ENCODE measurements around the gene SH3BP5L.

Gene SH3BP5L

DNA sequence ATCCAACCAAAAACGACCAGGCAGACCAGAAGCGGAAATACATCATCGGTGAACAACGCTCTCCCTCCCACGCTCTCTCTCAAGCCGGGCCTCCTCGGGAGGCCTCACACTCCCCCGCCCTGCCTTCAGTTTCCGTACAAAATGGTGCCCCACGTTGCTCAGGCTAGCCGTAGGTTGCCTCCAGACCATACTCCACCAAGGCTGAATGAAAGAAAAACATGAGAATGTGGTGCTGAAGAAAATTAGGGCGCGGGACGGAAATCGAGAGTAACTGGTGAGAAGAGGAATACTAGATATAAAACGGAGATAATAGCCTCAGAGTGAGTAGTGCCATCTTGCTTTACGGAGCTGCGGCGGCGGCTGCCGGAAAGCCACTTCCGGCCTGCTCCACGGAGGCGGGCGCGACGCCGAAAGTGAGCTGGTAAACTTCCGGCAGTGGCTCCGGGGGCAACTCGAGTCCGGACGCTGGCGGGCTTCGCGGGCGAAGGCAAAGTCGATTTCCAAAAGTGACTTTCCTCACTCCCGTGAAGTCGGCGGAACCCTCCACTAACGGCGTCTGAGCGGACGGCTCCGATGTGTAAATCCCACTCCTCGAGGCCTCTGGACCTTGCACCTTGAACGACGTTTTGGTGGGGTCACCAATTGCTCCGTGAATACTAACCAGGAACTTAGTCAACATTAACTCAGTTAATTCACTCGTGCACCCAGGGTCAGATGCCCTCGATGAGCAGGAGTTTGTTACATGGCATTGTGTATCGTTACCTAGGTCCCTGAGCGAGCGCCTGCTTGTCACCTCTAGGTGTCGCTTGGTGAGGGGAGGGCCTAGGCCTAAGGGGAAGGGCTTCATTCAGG is at the start of gene SH3BP5L:
SH3BP5L (minus strand) TSS at position 7 of the 852 bp plus-strand sequence. CDS start 980 bp downstream, outside the sequence.
- DNase-seq (ENCODE audit: low spot score) = peak; percentile 95

DNA sequence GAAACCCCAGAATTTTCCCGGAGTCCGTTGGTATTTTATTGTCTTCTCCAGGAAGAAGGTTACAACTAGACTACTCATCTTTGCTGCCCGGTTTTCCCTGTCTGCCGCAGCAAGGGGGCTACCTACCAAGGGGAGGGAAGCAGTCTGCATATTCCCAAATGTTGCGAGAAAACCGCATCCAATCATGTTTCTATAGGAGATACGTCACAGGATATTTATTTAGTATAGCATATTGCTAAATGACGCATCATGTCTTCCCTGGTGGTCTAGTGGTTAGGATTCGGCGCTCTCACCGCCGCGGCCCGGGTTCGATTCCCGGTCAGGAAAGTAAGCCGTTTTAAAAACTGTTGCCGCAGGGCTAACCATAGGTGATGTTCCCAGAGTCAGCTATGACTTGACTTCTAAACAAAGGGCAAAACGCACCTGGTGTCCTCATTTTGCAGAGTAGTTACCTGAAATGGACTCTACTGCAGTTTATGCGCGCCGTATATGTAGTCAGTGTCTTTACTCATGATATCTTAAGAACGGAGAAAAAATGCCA is 48.3 kb upstream of the SH3BP5L start:
- no peak for DNase-seq (ENCODE audit: low spot score)

DNA sequence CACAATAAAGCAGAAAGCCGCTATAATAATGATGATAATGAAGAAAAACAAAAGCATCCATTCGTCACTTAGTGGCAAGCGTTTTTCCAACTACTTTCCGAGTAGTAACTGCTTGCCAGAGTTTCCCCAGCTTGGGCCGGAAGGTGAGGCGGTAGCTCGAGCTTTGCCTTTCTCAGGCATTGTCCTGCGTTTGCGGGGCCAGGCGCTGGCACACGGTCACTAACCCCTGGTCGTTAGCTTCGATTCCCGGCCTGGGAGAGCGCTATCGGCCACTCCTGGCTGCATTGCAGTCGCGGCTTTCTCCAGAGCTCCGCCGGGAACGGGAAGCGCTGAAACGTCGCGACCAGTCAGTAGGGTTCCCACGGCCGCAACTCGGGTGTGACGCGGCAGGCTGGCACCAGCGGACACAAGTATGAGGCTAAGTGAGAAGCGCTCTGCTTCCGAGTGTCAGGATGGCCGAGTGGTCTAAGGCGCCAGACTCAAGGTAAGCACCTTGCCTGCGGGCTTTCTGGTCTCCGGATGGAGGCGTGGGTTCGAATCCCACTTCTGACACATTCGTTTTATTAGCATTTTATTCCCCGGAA is 47.8 kb upstream of the SH3BP5L start:
- DNase-seq (ENCODE audit: low spot score) = peak; percentile 99

DNA sequence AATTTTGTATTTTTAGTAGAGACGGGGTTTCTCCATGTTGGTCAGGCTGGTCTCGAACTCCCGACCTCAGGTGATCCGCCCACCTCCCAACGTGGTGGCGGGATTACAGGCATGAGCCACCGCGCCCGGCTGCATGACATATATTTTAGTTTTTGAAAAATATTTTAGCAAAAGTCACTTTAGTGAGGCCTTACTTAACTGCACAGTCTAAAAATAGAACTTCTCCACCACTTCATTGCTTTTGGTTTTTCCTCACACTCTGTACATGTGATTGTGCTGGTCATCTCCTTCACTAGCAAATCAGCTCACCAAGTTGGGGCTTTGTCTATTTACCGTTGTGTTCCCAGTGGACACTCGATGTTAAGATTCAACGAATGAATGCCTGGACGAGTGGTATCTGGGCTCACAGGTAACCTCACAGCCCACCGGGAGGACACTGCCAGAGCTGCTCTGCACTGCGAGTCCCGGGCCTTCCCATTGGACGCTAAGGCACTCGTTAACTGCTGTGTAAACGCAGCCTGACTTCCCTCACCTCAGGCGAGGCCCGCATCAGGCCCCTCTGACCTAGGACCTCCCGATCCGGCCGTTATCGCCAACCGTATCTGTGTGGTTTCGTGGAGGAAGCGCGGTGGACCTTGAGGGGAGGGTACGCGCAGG is 47.2 kb upstream of the SH3BP5L start:
- peak; percentile 75 for DNase-seq (ENCODE audit: low spot score)

DNA sequence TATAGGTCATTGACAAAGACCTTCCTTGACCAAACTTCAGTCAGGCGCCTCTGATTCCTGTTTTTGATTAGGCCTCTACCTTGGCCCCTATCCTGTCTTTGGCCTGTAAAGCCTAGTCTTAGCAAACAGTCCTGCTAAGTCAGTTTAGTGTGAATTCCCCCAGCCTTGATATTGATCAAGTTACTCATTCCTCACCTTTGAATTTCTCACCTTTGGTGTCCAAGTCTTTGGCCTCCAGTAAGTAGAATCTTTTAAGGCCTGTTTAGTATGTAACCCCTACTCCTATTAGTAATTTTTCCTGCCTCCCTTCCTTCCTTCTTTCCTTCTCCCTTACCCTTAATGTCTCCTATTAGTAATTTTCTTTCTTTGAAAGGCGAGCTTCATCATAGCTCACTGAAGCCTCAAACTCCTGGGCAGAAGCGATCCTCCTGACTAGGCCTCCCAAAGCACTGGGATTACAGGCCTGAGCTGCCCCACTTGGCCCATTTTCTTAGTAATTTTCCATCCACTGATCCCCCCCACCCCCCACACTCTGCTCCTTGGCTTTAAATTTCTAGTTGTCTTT is 46.2 kb upstream of the SH3BP5L start:
- DNase-seq (ENCODE audit: low spot score) = no peak

DNA sequence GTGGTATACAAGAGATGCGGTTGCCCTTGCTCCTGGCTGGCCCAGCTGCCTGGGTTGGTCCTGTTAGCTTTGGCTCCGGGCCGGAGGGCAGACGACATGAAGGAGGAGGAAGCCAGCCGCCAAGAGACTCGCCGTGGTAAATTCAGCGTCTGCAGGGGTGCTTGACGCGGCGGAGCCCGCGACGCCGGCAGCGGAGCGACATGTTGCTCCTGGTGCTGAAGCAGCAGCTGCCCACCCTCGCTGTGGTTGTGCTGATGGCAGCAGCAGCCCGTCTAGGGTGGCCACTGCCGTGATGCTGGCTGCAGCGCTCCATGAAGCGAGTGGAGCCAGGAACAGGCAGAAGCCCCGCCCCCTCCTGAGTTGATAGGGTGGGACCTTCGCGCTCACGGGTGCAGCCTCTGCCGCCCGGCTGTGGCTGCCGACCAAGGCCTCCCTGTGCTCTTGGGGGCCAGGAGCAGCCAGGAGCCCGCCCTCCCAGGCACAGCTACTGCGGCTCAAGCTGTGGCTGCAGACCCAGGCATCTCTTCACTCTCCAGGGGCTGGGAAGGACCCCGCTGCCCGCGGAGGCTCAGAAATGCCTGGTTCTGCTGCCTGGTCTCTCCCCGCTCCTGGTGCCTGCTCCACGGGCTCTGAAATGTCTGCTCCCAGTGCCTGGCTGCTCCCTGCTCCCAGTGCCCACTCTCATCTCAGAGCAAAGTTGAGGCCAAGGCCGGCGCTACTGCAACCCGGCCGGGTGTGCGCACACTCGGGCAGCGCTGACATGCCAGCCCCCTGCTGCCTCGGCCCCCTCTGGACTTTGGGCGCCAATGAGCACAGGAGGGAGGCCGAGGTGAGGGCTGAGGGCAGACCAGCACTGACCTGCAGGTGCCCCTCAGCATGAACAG is 37.5 kb upstream of the SH3BP5L start:
- DNase-seq (ENCODE audit: low spot score) = peak; percentile 86

DNA sequence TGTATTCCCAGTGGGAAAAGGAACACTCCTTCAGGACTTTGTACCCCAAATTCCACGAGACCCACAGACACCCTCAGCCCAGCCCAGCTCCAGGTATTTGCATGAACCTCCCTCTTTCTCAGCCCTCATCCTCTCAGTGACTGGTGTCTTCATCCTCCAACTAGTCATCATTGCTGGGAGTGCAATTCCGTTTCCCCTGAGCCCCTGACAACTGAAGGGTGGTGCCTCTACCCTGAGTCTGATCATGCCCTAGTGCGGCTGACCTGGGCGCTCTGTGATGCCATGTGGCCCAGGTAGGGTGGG is 36.9 kb upstream of the SH3BP5L start:
- peak; percentile 60 for DNase-seq (ENCODE audit: low spot score)

DNA sequence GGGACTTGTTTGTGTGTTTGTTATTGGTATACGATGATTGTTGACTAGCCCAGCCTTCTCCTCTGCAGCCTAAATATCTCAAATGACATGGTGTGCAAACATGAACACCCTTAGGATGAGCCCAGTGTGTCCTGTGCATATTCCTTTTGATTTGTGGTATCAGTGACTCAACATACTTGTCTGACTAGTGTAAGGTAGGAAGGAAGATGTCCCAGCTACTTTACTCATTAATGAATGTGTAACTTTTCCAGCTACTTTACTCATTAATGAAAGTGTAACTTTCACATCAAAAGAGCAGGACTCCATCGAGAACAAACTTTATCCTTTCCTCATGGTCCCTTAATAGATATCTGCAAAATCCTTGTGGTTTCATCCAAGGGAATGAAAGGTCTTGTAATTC is 35.9 kb upstream of the SH3BP5L start:
- no peak for DNase-seq (ENCODE audit: low spot score)

DNA sequence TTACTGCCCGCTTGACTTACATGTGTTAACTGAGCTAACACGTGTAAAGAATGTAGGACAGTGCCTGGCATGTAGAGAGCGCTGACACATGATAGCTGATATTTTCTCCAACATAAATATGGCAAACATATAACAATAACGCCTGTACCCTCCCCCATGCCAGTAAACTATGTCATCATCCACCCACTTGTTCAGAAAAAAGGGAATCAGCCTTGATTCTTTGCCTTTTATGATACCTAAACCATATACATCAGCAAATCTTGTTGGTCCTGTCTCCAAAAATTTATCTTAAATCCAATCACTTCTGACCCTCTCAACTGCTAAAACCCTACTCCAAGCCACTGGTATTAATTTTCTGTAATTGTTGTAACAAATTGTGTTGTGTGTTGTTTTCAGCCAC is 34.3 kb upstream of the SH3BP5L start:
- DNase-seq (ENCODE audit: low spot score) = no peak

DNA sequence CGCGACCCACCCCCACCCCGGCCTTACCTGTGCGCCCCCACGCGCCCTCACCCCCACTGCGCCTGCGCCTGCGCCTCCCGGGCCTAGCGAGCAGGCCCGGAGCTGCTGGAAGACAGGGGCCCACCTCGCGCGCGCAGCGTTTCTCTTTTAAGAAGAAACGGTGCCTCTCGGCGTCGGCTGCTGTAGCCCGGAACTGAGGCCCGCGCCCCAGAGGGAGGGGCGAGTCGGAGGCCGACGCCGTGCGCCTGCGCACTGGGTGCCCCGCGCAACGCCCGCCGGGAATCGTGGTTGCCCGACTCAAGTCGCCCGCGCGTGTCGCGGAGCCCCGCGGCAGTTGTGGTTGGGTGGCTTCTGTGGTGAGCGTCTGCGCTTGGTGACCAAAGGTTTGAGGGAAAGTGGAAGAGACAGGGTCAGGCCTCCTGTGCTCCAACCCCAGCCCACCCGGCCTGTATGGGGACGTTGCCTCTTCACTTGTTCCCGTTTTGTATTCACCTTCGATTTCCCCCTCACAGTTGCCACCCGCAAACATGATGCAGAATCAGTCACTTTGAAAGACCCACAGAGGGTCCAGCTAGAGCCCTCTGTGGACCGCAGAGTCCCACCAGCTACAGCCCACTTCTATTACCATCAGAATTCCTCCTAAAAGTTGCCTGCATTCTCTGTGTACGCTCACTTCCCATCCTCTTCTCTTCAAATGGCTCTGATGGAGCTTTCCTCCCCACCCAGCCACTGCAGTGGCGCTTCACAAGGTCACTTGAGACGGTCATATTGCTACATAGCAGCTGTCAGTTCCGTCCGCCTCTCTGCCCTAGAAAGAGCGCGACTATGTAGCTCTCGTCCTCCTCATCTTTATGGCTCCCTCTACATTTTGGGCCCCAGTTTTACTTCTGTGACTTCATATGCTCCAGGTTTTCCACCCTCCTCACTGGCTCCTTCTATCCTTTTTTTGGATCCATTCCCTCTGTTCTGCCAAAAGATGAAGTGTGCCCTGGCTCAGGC is 33.5 kb upstream of the SH3BP5L start, which contains the start of gene ZNF692:
ZNF692 (minus strand) TSS at position 195 of the 999 bp plus-strand sequence. CDS start 776 bp downstream, outside the sequence.
- DNase-seq (ENCODE audit: low spot score) = peak; percentile 98

DNA sequence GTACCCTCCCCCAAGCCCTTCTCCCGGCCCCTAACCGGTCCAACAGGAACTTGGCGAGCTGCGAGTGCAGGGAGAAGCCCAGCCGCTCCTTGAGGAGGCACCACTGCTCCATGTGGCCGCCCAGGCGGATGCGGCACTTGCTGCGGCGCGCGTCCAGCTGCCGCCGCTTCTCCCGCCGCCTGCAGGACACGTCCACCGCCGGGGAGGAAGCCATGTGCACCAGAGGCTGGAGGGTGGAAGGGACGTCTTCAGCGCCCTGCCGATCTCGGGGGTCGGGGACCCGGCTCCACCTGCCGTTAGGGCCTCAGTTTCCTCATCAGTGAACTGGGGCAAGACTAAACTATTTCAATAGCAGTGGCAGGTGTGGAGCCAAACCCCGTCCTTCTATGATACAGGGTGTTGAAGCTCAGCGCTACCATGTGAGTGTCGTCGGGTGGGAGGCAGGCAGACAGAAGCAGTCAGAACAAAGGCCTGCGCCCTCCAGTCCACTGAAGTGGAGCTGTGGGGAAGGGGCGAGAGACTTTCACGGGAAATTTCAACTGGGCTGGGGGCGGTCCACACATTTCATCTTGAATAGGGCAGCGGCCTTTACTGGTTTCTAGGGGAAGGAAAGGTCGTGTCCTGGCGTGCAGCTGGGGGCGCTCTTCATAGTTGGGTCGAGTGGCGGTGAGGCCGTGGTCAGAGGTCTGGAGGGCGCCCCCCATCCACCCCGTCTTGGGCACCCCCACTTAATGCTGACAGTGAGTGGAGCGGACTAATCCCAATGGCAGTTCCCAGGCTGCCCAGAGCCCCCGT is 32.6 kb upstream of the SH3BP5L start:
- peak; percentile 79 for DNase-seq (ENCODE audit: low spot score)

DNA sequence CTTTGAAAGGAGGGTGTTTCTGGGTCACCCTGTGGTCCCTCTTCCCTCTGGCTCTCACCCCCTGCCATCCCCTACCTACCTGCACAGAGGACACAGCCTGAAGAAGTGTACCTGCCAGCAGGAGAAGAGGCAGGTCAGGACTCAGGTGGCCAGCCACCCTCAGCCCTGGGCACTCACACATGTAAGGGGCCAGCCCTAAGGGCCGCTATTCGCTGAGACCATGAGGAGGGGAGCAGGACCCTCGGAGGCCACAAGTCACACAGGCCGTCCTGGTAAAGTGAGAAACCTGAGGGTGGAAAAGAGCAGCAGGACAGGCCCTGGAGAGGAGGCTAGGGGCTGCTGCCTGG is 32.0 kb upstream of the SH3BP5L start:
- DNase-seq (ENCODE audit: low spot score) = no peak

DNA sequence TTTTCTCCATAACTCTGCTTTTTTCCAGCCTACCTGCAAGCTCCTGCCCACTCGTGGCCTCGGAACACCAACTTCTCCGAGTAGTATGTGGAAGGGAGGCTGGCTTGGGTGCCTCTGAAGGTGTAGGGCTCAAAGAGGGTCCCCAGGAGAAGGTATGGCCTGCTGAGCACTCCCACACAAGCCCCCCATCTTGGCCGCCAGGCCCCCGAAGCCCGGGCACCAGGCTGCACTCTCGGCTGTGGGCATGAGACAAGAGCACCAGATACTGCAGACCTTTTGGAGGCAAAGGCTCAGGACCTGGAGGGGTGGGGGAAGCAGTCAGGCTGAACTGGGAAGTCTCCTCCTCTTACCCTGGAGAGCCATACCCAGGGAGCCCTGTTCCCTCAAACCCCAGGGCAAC is 31.5 kb upstream of the SH3BP5L start:
- no peak for DNase-seq (ENCODE audit: low spot score)

DNA sequence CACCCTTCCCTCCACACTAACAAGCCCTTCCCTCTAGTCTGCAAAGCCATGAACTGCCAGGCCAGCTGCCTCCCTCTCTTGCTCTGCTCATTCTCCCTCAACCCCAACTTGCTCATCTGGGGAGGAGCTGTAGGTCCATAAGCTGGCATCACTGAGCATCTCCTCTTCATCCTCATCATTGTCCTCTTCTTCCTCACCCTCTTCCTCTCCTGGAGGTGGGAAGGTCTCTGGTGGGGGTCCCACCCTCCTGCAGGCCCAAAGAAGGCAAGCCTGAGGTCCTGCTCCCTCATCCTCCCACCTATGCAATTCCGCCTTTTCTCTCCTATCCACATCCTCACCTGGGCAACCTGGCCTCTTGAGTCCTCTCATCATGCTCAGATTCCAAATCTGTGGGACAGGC is 30.5 kb upstream of the SH3BP5L start:
- DNase-seq (ENCODE audit: low spot score) = no peak

DNA sequence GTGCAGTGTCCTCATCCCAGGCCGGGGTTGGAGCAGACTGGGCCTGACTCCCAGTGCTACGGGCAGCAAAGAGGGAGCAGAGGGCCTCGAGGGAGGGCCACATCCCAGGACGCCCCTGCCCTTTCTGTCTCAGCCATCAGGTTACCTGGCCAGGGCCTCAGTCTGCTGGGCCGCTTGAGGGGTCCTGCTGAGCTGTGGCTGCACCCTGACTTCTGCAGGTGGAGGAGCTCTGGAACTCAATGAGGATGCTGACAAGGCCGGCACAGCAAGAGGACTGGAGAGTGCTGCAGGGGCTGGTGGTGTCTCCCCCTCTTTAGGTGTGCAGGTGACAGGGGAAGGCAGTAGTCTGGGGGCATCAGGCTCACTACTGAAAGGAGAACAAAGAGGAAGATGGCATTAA is 29.9 kb upstream of the SH3BP5L start:
- no peak for DNase-seq (ENCODE audit: low spot score)

DNA sequence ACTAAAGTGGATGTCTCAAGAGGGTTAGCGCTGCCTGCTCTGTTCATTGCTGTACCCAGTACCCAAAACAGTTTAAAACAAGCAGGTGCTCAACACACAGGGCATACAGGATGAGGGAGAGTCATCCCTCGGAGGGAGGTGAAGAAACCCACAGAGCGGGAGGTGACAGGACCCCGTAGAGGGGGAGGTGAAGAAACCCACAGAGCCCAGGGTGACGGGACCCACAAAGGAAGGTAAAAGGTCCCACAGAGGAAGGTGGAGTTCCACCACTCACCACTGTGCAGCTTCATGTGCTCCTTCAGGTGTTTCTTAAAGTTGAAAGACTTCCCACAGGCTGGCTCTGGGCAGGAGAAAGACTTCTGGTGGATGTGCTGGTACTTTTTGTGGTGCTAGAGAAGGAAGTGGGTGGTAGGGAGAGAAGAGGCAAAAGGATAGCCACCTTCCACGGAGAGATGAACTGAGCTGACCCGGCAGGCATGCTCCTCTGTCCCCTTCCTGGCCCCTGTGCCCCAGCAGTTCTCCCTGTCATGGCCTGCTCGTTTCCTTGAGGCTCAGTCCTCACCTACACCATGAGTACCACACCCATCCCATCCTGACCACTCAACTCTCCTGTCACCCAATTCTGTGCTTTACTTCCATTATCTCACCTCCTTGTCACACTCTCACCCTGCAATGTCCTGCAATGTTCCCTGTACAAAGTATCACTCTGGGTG is 28.1 kb upstream of the SH3BP5L start:
- no peak for DNase-seq (ENCODE audit: low spot score)

DNA sequence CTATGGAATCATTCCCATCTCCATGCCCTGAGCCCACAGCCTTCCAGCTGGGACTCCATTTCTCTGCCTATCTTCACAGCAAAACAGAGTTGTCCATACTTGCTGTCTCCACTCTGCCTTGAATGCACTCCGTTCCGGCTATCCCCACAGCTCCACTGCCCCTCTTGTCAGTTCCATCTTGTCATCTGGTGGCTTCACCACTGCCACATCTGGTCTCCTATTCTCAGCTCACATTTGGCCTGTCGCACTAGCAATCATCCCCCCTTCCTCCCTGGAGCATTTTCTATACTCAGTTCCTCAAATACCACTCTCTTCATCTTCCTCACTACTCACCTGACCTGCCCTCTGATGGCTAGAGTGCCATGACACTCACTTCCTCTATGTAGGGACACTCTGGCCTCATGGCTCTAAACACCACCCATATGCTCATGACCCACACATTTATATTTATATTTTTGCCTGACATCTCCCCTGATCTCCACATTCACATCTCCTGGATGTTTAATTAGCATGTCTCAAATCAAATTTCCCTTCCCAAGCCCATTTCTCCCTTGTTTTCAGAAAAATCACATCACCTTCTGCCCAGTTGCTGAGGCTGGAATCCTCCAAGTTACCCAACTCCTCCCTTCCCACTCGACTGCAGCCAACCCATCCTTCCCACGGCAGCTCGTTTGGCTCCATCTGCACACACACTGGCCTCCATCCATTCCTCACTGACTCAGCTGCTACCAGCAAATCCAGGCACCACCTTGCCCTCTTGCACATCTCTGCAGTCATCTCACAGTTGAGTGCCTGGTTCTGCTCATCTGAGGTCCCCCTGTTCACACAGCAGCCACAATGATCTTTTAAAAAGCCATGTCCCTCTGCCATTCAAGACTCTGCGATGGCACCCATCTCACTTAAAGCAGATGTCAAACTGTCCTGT is 27.0 kb upstream of the SH3BP5L start:
- no peak for DNase-seq (ENCODE audit: low spot score)

DNA sequence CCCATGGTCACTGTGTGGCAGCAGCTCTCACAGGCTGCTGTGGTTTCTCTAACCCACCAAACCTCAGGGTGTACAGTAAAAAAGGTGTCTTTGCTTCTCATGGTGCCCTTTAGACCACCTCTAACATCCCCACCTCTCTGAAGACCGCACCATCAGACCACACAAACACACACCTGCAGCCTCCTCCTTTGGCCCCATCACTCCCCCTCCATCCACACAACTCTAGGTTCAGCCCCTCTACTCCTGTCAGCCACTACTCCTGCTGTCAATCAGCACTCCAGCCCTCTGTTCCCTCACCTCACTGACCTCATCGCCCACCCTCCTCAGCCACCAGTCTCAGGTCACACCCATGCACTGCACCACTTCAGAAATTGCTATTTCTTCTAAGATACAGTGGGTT is 25.7 kb upstream of the SH3BP5L start:
- DNase-seq (ENCODE audit: low spot score) = no peak

All from left forelimb (tissue), 1 donor.